Astrocyte (in vitro differentiated cells and primary cell): ENCODE data around the gene YAF2. TPM values are rescaled to one million over a fixed set of nuclear protein-coding genes. Genes with fewer than 3 reads are reported as not detected.

Source experiments
- DNase-seq: peaks from one replicate; pipeline ENCODE4 v3.0.0-alpha.2; 2010; ENCODE audit warnings: low read depth
- FAIRE-seq: peaks from 2 replicates; lab custom pipeline; 2011; peaks lifted over from hg19 to GRCh38; lab: Jason Lieb, UNC
- H2AFZ ChIP-seq: 2 replicates; pipeline ENCODE4 v1.6.0; 2012; ENCODE audit warnings: low read depth, low read length, inconsistent platforms
- H3K27ac ChIP-seq: 2 replicates; pipeline ENCODE4 v1.5.1; 2011; ENCODE audit warnings: low read depth, low read length, inconsistent platforms
- H3K27me3 ChIP-seq: 2 replicates; pipeline ENCODE4 v1.6.0; 2011; ENCODE audit warnings: low read length, inconsistent platforms; ENCODE audit not compliant: insufficient read depth
- H3K36me3 ChIP-seq: 2 replicates; pipeline ENCODE4 v1.5.1; 2011; ENCODE audit warnings: low read length, inconsistent platforms; ENCODE audit not compliant: insufficient read depth
- H3K4me1 ChIP-seq: 2 replicates; pipeline ENCODE4 v1.5.1; 2011; ENCODE audit warnings: low read length, inconsistent platforms; ENCODE audit not compliant: insufficient read depth
- H3K4me2 ChIP-seq: 2 replicates; pipeline ENCODE4 v1.6.0; 2012; ENCODE audit warnings: low read length, inconsistent platforms
- H3K4me3 ChIP-seq: 2 replicates; pipeline ENCODE4 v1.5.1; 2011; ENCODE audit warnings: low read depth, mild to moderate bottlenecking, low read length, inconsistent platforms; ENCODE audit not compliant: insufficient read depth
- H3K79me2 ChIP-seq: 2 replicates; pipeline ENCODE4 v1.6.0; 2012; ENCODE audit warnings: mild to moderate bottlenecking, low read length, inconsistent platforms; ENCODE audit not compliant: insufficient read depth
- H3K9ac ChIP-seq: 2 replicates; pipeline ENCODE4 v1.6.0; 2012; ENCODE audit warnings: mild to moderate bottlenecking, low read length, inconsistent platforms
- H3K9me3 ChIP-seq: 2 replicates; pipeline ENCODE4 v1.5.1; 2012; ENCODE audit warnings: low read depth, mild to moderate bottlenecking, low read length, inconsistent platforms; ENCODE audit not compliant: insufficient read depth
- H4K20me1 ChIP-seq: 2 replicates; pipeline ENCODE4 v1.6.0; 2012; ENCODE audit warnings: low read length, inconsistent platforms; ENCODE audit not compliant: insufficient read depth
- H3K27ac Mint-ChIP-seq: one replicate; pipeline ENCODE4 v1.8.0; 2021; ENCODE audit warnings: mild to moderate bottlenecking, mixed read lengths; ENCODE audit not compliant: unreplicated experiment
- H3K27me3 Mint-ChIP-seq: one replicate; pipeline ENCODE4 v1.8.0; 2021; ENCODE audit warnings: low read depth, mixed read lengths; ENCODE audit not compliant: unreplicated experiment
- H3K36me3 Mint-ChIP-seq: one replicate; pipeline ENCODE4 v1.8.0; 2021; ENCODE audit warnings: low read depth, mixed read lengths; ENCODE audit not compliant: unreplicated experiment
- H3K4me1 Mint-ChIP-seq: one replicate; pipeline ENCODE4 v1.8.0; 2021; ENCODE audit warnings: low read depth, mixed read lengths; ENCODE audit not compliant: unreplicated experiment
- H3K4me3 Mint-ChIP-seq: one replicate; pipeline ENCODE4 v1.8.0; 2021; ENCODE audit warnings: mild to moderate bottlenecking, moderate library complexity, mixed read lengths; ENCODE audit not compliant: unreplicated experiment
- H3K9me3 Mint-ChIP-seq: one replicate; pipeline ENCODE4 v1.8.0; 2021; ENCODE audit warnings: mild to moderate bottlenecking, mixed read lengths; ENCODE audit not compliant: unreplicated experiment
- CTCF ChIP-seq: IDR thresholded peaks from 2 replicates; pipeline ENCODE4 v1.5.1; 2011; ENCODE audit warnings: low read depth, mild to moderate bottlenecking, inconsistent platforms, low read length, moderate library complexity; ENCODE audit not compliant: insufficient read depth
- EZH2 ChIP-seq: IDR thresholded peaks from 2 replicates; pipeline ENCODE4 v1.6.1; 2012; ENCODE audit warnings: mild to moderate bottlenecking, low read length, inconsistent platforms; ENCODE audit not compliant: insufficient read depth
- total RNA-seq: library from RNA; stranded (reverse); gene quantifications from 2 replicates; pipeline ENCODE4 v1.2.1, GENCODE V29; 2021

Gene YAF2
- total RNA-seq, 1 donor from 2014 or later, result 28.6 TPM

GRCh38 chr12:42119085-42119633 lies 118.9 kb downstream of the YAF2 start:
- Histone ChIP-seq H4K20me1 (peaks cover 11% of the 10 kb centered on the region), H3K4me3 (no peak overlapping the region), H2AFZ (no peak overlapping the region), H3K9me3 (no peaks in the 10 kb centered on the region), H3K27me3 (no peaks in the 10 kb centered on the region), H3K4me1 (no peaks in the 10 kb centered on the region), H3K4me2 (no peak overlapping the region), H3K79me2 (peaks cover 38% of the 10 kb centered on the region), H3K9ac (no peak overlapping the region), H3K27ac (no peak overlapping the region), H3K36me3 (no peaks in the 10 kb centered on the region)
- TF ChIP-seq EZH2 (no peak), CTCF (no peak)
- no peaks in the 10 kb centered on the region for H3K27me3 Mint-ChIP-seq
- H3K4me3 Mint-ChIP-seq, result no peak overlapping the region
- H3K36me3 Mint-ChIP-seq, result peaks cover 14% of the 10 kb centered on the region
- H3K27ac Mint-ChIP-seq, result peak overlapping the region; percentile 64
- DNase-seq (peak; percentile 82), FAIRE-seq (peak; percentile 45)
- peaks cover 2% of the 10 kb centered on the region for H3K9me3 Mint-ChIP-seq
- peaks cover 5% of the 10 kb centered on the region for H3K4me1 Mint-ChIP-seq

- FAIRE-seq (no peak), DNase-seq (peak; percentile 69)
- peak overlapping the region; percentile 18 for H3K4me2 ChIP-seq
- H3K36me3 ChIP-seq, result no peaks in the 10 kb centered on the region
- peak overlapping the region; percentile 16 for H3K27ac Mint-ChIP-seq
- no peak overlapping the region for H3K4me3 ChIP-seq
- peaks cover 2% of the 10 kb centered on the region for H3K9me3 Mint-ChIP-seq
- H3K9ac ChIP-seq, result no peak overlapping the region
- peak overlapping the region; percentile 32 for H3K27ac ChIP-seq
- TF ChIP-seq CTCF, result no peak
- no peak for TF ChIP-seq EZH2
- no peaks in the 10 kb centered on the region for H3K27me3 Mint-ChIP-seq
- peaks cover 11% of the 10 kb centered on the region for H4K20me1 ChIP-seq
- H2AFZ ChIP-seq, result no peak overlapping the region
- H3K4me1 ChIP-seq, result no peaks in the 10 kb centered on the region
- H3K4me3 Mint-ChIP-seq, result no peak overlapping the region
- peaks cover 5% of the 10 kb centered on the region for H3K4me1 Mint-ChIP-seq
- peaks cover 16% of the 10 kb centered on the region for H3K36me3 Mint-ChIP-seq
- H3K27me3 ChIP-seq, result no peaks in the 10 kb centered on the region
- no peaks in the 10 kb centered on the region for H3K9me3 ChIP-seq
- H3K79me2 ChIP-seq, result peaks cover 36% of the 10 kb centered on the region
These were observed 119.7 kb downstream of the YAF2 start for GRCh38 chr12:42118136-42118879.

GRCh38 chr12:42109031-42109430 lies 129.0 kb downstream of the YAF2 start:
- Mint-ChIP-seq H3K4me1 (no peaks in the 10 kb centered on the region), H3K27ac (no peak overlapping the region), H3K4me3 (no peak overlapping the region), H3K9me3 (peaks cover 8% of the 10 kb centered on the region), H3K36me3 (peaks cover 24% of the 10 kb centered on the region), H3K27me3 (no peaks in the 10 kb centered on the region)
- Histone ChIP-seq H3K27ac (no peak overlapping the region), H3K79me2 (no peaks in the 10 kb centered on the region), H3K27me3 (no peaks in the 10 kb centered on the region), H3K9ac (no peak overlapping the region), H3K4me2 (no peak overlapping the region), H3K36me3 (peaks cover 5% of the 10 kb centered on the region), H3K4me3 (no peak overlapping the region), H2AFZ (no peak overlapping the region), H4K20me1 (no peaks in the 10 kb centered on the region), H3K4me1 (no peaks in the 10 kb centered on the region), H3K9me3 (no peaks in the 10 kb centered on the region)
- no peak for FAIRE-seq
- no peak for TF ChIP-seq CTCF
- no peak for TF ChIP-seq EZH2
- peak; percentile 56 for DNase-seq
